CD4-positive, alpha-beta T cell treated with Interferon alpha-2 for 1 hour (primary cell): ENCODE results near the gene RBAK.
"Not testable (repeated sequence)": the region's sequence is repeated elsewhere in the genome, so short reads cannot be mapped to it uniquely, and the experiment has no call there.

Source experiments
- DNase-seq, 2 donors: peaks; one replicate each; pipeline ENCODE4 v3.0.0-alpha.2; 2020 to 2022

Gene RBAK

GRCh38 chr7:5053175-5053574 is 7.5 kb downstream of the RBAK start:
- no peak for DNase-seq

GRCh38 chr7:5063698-5064097 is 18.0 kb downstream of the RBAK start:
- DNase-seq = no peak

DNA sequence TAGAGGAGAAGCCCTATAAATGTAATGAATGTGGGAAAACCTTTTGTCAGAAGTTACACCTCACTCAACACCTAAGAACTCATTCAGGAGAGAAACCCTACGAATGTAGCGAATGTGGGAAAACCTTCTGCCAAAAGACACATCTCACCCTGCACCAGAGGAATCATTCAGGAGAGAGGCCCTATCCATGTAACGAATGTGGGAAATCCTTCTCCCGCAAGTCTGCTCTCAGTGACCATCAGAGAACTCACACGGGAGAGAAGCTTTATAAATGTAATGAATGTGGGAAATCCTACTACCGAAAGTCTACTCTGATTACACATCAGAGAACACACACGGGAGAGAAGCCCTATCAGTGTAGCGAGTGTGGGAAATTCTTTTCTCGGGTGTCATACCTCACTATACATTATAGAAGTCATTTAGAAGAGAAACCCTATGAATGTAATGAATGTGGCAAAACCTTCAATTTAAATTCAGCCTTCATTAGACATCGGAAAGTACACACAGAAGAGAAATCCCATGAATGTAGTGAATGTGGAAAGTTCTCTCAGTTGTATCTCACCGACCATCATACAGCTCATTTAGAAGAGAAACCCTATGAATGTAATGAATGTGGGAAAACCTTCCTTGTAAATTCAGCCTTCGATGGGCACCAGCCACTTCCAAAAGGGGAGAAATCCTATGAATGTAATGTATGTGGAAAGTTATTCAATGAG is 18.9 kb downstream of the RBAK start:
- no peak for DNase-seq

DNA sequence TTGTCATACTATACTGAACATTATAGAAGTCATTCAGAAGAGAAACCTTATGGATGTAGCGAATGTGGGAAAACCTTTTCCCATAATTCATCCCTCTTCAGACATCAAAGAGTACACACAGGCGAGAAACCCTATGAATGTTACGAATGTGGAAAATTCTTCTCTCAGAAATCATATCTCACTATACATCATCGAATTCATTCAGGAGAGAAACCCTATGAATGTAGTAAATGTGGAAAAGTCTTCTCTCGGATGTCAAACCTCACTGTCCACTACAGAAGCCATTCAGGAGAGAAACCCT is 19.4 kb downstream of the RBAK start:
- DNase-seq = no peak

- DNase-seq = no peak
Observed at GRCh38 chr7:5068521-5068920, 22.9 kb downstream of the RBAK start.

DNA sequence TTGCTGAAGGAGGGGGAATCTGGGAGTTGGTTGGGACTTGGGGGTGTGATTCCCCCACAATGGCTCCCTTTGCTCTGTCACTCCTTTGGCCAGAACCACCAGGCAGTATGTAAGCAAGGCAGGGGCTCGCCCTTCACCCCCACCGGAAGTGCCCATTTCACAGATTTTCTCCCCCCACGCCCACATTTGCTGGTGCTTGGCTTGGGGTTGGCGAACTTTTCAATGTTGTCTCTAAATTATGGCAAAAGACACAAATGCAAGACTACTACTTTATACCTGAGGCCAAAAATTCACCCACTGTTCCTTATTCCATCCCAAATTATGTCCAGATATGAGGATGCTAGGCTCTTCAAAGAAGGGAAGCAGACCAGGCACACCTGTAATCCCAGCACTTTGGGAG is 24.5 kb downstream of the RBAK start:
- no peak for DNase-seq

GRCh38 chr7:5075187-5075586 is 29.5 kb downstream of the RBAK start:
- DNase-seq = not testable (repeated sequence)

DNA sequence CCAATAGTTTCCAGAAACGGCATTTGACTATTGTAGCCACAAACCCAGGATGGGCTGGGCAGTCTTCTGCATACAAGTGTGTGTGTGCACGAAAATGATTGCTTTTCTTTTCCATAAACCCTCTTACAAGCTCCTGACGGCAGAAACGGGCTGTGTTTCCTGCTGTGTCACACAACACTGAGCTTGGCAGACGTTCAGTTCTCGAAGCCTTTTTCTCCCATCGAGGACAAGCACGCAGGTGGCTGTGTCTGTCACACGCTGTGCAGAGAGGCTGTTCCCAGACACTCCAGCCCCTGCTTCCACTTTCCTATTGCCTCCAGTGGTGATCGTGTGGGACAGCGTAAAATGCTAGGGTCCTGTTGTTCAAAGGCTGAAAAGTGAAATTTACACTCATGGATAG is 32.1 kb downstream of the RBAK start:
- no peak for DNase-seq

DNA sequence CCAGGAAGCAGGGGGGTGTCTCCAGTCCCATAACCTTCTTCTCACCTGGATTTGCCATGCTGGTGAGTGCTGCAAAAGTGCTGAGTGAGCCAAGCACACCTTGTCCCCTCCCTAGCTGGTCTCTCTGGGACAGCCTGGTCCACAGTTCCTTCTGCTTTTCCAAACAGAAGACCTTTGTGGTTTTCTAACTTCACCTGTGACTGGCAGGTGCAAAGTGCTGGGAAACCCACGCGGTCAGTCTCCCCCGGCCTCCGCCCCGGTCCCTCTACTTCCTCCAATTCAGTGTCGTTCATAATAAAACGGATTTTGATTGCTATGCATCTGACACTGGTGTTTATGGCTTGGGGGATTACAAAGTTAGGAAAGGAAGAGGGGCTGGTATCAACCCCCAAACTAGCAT is 37.1 kb downstream of the RBAK start:
- DNase-seq = no peak

GRCh38 chr7:5083311-5083711 is 37.7 kb downstream of the RBAK start:
- no peak for DNase-seq

GRCh38 chr7:5086256-5086655 is 40.6 kb downstream of the RBAK start:
- no peak for DNase-seq

GRCh38 chr7:5088228-5088833 is 42.7 kb downstream of the RBAK start:
- not testable (repeated sequence) for DNase-seq

GRCh38 chr7:5088906-5089305 is 43.2 kb downstream of the RBAK start:
- no peak for DNase-seq

DNA sequence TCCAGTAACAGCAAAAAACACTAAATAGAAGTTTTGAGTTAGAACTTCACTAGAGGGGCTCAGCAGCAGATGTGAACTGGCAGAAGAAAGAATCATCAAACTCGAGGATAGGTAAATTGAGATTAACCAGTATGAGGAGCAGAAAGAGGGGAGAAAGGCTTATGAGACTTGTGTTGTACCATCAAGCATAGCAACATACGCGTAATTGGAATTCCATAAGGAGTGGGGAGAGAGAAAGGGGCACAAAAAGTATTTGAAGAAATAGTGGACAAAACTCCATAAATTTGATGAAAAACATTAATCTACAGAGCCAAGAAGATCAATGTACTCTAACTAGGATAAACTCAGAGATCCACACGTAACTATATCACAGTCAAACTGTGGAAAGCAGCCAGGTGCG is 48.3 kb downstream of the RBAK start:
- DNase-seq = no peak

DNA sequence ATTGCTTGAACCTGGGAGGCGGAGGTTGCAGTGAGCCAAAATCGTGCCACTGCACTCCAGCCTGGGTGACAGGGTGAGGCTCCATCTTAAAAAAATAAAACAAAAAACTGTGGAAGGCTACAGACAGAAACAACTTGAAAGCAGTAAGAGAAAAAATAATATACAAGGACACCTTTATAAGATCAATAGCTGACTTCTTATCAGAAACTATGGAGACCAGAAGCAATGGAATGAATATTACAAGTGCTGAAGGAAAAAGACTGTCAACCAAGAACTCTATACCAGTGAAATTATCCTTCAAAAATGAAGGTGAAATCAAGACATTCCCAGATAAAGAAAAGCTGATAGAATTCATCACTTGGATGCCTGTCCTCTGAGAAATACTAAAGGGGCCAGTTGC is 49.0 kb downstream of the RBAK start:
- no peak for DNase-seq

DNA sequence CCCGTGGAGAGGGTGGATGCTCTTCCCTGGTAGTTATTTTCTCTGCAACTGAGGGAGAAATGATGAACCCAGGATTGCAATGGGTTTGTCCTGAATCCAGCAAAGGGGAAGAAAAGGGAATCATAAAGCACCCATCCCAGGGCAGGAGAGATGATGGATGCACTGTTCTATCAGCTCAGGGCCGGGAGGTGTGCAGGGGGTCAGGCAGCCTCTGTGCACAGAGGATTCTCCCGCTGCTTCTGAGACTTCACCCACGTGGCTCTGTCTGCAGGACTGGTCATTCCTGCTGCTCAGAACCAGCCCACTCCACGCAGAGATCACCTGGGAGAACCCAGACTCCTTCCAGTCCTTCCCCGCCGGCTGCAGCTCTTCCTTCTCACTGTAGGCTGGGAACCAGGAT is 70.7 kb downstream of the RBAK start:
- DNase-seq = no peak

DNA sequence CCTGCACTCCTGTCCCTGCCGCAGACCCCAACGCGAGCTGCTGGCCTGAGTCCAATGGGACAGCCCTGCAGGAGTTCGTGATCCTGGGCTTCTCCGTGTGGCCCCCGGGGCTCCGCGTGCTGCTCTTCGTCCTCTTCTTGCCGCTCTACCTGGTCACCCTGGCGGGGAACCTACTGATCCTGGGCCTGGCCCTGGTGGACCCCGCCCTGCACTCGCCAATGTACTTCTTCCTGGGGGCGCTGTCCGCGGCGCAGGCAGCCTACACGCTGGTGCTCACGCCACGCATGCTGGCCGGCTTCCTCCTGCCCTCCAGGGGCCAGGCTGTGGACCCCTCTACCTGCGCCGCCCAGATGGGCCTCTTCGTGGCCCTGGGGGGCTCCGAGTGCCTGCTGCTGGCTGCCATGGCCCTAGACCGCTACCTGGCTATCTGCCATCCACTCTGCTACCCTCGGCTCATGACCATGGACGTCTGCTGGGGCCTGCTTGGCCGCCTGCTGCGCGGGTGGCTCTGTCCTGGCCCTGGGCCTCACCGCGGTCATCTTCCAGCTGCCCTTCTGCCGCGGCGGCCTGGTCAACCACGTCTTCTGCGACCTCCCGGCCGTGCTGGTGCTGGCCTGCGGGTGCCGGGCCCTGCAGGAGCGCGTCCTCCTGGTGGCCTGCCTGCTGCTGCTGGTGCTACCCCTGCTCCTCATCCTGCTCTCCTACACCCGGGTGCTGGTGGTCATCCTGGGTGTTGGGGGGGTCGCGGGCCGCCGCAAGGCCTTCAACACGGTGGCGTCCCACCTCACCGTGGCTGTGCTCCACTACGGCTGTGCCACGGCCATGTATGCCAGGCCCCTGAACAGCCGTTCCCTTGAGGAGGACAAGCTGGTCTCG is 71.7 kb downstream of the RBAK start:
- no peak for DNase-seq
